Measurements from ENCODE around the gene NCAM1. TPM values are rescaled to one million over a fixed set of nuclear protein-coding genes. Genes with fewer than 3 reads are reported as not detected.

Gene NCAM1
- total RNA-seq, 4 donors from 2014 or later = 12.8 to 27.7 (median 15.7) TPM

GRCh38 chr11:112977755-112978154 lies 16.5 kb downstream of the NCAM1 start:
- peak; percentile 55 to 85 for ATAC-seq
- Histone ChIP-seq H3K36me3 (no peaks in the 10 kb centered on the region), H3K27me3 (no peaks in the 10 kb centered on the region), H3K4me3 (no peak overlapping the region), H3K27ac (no peak overlapping the region), H3K9me3 (no peaks in the 10 kb centered on the region), H3K4me1 (no peaks in the 10 kb centered on the region)
- DNase-seq = peak in 1 of 2 donors; percentile 18
- TF ChIP-seq POLR2A (IDR thresholded peaks at IDR 0.05) = no peak
- TF ChIP-seq, protein P1, sequence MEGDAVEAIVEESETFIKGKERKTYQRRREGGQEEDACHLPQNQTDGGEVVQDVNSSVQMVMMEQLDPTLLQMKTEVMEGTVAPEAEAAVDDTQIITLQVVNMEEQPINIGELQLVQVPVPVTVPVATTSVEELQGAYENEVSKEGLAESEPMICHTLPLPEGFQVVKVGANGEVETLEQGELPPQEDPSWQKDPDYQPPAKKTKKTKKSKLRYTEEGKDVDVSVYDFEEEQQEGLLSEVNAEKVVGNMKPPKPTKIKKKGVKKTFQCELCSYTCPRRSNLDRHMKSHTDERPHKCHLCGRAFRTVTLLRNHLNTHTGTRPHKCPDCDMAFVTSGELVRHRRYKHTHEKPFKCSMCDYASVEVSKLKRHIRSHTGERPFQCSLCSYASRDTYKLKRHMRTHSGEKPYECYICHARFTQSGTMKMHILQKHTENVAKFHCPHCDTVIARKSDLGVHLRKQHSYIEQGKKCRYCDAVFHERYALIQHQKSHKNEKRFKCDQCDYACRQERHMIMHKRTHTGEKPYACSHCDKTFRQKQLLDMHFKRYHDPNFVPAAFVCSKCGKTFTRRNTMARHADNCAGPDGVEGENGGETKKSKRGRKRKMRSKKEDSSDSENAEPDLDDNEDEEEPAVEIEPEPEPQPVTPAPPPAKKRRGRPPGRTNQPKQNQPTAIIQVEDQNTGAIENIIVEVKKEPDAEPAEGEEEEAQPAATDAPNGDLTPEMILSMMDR (IDR thresholded peaks at IDR 0.05 in 4 of 5, conservative IDR thresholded peaks at IDR 0.05 in 1 of 5) = no peak
- intact Hi-C loops (cut with DNase I; ENCODE audit: low total_unique reads) (no loop called here), in situ Hi-C loops (cut with MboI; ENCODE audit: low sequenced_read_pairs in 4 of 4) (no loop called here)

DNA sequence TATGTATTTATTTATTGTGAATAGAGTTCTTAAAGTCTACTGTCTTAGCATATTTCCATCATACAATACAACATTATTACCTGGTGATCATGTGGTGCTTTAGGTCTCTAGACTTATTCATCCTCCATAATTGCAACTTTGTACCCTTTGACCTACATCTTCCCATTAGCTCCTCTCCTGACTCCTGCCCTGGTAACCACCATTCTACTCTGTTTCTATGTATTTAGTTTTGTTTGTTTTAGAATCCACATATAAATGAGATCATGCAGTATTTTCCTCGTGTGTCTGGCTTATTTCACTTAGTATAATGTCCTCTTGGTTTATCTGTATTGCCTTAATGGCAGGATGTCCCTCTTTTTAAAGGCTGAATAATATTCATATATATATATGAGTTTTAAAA lies 22.7 kb downstream of the NCAM1 start:
- H3K36me3 ChIP-seq = no peaks in the 10 kb centered on the region
- intact Hi-C loops (cut with DNase I; ENCODE audit: low total_unique reads) = no loop called here
- TF ChIP-seq POLR2A (IDR thresholded peaks at IDR 0.05) = no peak
- TF ChIP-seq, protein P1 (IDR thresholded peaks at IDR 0.05 in 4 of 5, conservative IDR thresholded peaks at IDR 0.05 in 1 of 5) = no peak
- no peak overlapping the region for H3K4me3 ChIP-seq
- H3K4me1 ChIP-seq = no peaks in the 10 kb centered on the region
- peaks cover 0 to 12% (median 0%) of the 10 kb centered on the region in 3 donors for H3K9me3 ChIP-seq
- in situ Hi-C loops (cut with MboI; ENCODE audit: low sequenced_read_pairs in 4 of 4) = no loop called here
- DNase-seq (no peak), ATAC-seq (no peak)
- H3K27me3 ChIP-seq = no peaks in the 10 kb centered on the region
- H3K27ac ChIP-seq = no peak overlapping the region

DNA sequence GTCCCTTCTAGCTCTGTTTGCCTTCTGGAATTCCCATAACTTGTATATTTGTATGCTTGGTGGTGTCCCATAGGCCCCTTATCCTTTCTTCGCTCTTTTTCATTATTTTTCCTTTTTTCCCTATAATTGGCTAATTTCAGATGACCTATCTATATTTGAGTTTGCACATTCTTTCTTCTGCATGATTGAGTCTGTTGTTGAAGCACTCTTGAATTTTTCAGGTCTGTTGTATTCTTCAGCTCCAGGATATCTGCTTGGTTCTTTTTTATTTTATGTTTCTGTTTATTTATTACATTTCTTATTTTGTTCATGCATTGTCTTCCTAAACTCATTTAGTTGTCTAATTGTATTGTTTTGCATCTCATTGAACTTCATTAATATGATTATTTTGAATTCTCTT lies 28.0 kb downstream of the NCAM1 start:
- ATAC-seq (no peak), DNase-seq (no peak)
- H3K4me1 ChIP-seq = no peaks in the 10 kb centered on the region
- no peak overlapping the region for H3K4me3 ChIP-seq
- intact Hi-C loops (cut with DNase I; ENCODE audit: low total_unique reads) (no loop called here), in situ Hi-C loops (cut with MboI; ENCODE audit: low sequenced_read_pairs in 4 of 4) (no loop called here)
- H3K27ac ChIP-seq = no peak overlapping the region
- peaks cover 0 to 12% (median 0%) of the 10 kb centered on the region in 3 donors for H3K9me3 ChIP-seq
- no peaks in the 10 kb centered on the region for H3K36me3 ChIP-seq
- H3K27me3 ChIP-seq = no peaks in the 10 kb centered on the region
- TF ChIP-seq POLR2A (IDR thresholded peaks at IDR 0.05) = no peak
- TF ChIP-seq, protein P1 (IDR thresholded peaks at IDR 0.05 in 4 of 5, conservative IDR thresholded peaks at IDR 0.05 in 1 of 5) = no peak

DNA sequence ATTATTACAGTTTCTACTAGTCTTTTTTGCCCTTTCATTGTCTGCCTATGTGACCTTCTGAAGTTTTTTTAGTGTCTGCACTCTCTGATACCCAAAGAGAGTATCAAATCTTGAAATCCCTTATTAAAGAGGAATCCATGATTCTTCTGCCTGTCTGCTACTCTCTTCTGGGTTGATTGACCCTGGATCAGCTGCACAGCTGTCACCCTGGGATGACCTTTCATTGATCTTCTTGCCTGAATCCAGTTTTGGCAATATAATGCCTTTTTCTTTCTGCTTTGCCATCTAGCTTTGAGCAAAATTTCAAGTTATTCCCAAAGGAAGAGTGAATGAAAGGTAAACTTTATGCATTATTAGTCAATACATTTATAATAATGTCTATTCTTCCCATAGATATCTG lies 32.6 kb downstream of the NCAM1 start:
- intact Hi-C loops (cut with DNase I; ENCODE audit: low total_unique reads) = no loop called here
- no peak for ATAC-seq
- Histone ChIP-seq H3K36me3 (no peaks in the 10 kb centered on the region), H3K27me3 (no peaks in the 10 kb centered on the region), H3K4me1 (no peaks in the 10 kb centered on the region), H3K4me3 (no peak overlapping the region), H3K27ac (no peak overlapping the region), H3K9me3 (no peaks in the 10 kb centered on the region)
- no peak for DNase-seq
- TF ChIP-seq POLR2A (IDR thresholded peaks at IDR 0.05) = no peak
- TF ChIP-seq, protein P1 (IDR thresholded peaks at IDR 0.05 in 4 of 5, conservative IDR thresholded peaks at IDR 0.05 in 1 of 5) = no peak
- in situ Hi-C loops (cut with MboI; ENCODE audit: low sequenced_read_pairs in 4 of 4) = no loop called here

DNA sequence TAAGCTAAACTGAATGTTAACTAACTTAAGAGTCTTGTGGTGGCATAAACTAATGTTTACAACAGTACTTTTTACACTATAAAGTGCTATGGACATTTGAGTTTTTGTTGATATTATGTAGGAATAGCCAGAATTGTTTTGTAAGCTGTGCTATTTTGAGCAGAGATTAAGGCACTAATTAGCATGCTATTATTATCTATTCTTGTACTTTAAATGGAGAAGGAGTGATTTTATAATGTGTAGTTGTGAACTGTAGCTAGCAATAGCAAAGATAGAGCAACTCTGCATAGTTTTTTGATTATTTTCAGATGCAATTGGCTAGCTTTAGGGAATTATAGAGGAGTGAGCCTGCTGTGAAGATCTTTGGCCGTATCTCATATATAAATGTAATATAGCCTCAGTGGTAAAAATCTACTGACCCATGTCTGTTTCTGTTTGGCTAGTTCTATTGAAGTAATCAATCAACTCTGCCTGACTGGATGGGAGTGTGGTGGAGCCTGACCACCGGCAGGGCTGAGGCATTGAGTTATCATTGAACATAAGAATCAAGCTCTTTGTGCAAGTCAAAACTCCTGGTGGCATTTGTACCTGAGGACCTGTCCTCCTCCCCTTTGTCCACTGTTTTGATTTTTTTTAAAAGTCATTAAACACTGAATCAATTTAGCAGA lies 34.3 kb downstream of the NCAM1 start:
- Histone ChIP-seq H3K9me3 (no peaks in the 10 kb centered on the region), H3K27ac (no peak overlapping the region), H3K4me1 (no peaks in the 10 kb centered on the region), H3K27me3 (no peaks in the 10 kb centered on the region), H3K36me3 (no peaks in the 10 kb centered on the region), H3K4me3 (no peak overlapping the region)
- TF ChIP-seq, protein P1 (IDR thresholded peaks at IDR 0.05 in 4 of 5, conservative IDR thresholded peaks at IDR 0.05 in 1 of 5) = no peak
- no peak for TF ChIP-seq POLR2A (IDR thresholded peaks at IDR 0.05)
- DNase-seq (no peak), ATAC-seq (no peak)
- intact Hi-C loops (cut with DNase I; ENCODE audit: low total_unique reads) (no loop called here), in situ Hi-C loops (cut with MboI; ENCODE audit: low sequenced_read_pairs in 4 of 4) (no loop called here)

Measured in gastrocnemius medialis (tissue), 4 donors.